ENCODE data around the gene KCNMA1. TPM values are rescaled to one million over a fixed set of nuclear protein-coding genes. Genes with fewer than 3 reads are reported as not detected.

KCNMA1 gene
- total RNA-seq, 4 donors from 2014 or later: 66.8 to 96.5 (median 78.9) TPM

DNA sequence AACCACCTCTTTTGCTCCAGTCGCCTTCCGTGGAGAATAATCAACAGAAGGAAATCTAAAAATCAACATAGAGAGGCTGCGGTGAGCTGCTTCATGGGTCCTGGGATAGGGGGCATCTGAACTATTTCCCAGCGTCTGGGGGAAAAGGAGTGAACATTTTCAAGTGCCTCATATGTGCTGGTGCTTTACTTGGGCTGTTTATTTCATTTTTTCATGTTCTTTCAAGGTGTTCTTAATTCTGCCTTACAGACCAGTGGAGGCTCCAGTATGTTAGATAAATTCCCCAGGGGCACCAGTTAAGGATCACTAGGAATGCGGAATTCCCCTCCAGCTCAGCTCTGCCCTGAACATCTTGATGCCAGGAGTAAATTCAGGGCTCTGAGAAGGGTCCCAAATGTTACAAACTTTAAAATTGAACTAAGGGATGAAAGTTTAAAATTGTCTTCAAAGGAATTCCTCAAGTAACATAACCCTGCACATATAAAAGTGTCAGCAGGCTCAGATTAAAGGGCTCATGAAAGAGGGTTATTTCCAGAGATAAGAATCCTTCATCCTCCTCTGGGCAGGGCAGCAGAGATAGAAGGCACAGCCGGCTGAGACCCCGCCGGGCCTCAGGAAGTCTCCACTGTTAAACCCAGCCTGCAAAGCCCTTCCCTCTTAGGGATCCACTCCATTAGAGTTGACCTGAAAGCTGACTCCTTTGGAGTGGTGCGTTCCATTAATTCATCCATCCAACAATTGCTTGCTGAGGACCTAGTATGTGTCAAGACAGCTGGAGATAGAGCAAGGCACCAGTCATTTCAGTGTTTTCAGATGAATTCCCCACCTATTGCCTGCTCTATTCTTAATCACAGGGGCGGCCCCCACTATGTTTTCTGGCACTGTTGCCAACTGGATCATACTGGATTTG, 345.8 kb downstream of the KCNMA1 start:
- Histone ChIP-seq H3K4me1 (peaks cover 46 to 47% of the 10 kb centered on the region in 2 donors), H3K27ac (no peak overlapping the region), H3K9me3 (no peaks in the 10 kb centered on the region), H3K27me3 (no peaks in the 10 kb centered on the region), H3K4me3 (no peak overlapping the region), H3K36me3 (no peaks in the 10 kb centered on the region)
- intact Hi-C loops (cut with DNase I; ENCODE audit: low total_unique reads): no loop called here
- TF ChIP-seq POLR2A (IDR thresholded peaks at IDR 0.05): no peak
- TF ChIP-seq, protein P1, sequence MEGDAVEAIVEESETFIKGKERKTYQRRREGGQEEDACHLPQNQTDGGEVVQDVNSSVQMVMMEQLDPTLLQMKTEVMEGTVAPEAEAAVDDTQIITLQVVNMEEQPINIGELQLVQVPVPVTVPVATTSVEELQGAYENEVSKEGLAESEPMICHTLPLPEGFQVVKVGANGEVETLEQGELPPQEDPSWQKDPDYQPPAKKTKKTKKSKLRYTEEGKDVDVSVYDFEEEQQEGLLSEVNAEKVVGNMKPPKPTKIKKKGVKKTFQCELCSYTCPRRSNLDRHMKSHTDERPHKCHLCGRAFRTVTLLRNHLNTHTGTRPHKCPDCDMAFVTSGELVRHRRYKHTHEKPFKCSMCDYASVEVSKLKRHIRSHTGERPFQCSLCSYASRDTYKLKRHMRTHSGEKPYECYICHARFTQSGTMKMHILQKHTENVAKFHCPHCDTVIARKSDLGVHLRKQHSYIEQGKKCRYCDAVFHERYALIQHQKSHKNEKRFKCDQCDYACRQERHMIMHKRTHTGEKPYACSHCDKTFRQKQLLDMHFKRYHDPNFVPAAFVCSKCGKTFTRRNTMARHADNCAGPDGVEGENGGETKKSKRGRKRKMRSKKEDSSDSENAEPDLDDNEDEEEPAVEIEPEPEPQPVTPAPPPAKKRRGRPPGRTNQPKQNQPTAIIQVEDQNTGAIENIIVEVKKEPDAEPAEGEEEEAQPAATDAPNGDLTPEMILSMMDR (IDR thresholded peaks at IDR 0.05 in 4 of 5, conservative IDR thresholded peaks at IDR 0.05 in 1 of 5): no peak
- DNase-seq: no peak
- in situ Hi-C loops (cut with MboI; ENCODE audit: low sequenced_read_pairs in 4 of 4): no loop called here
- ATAC-seq: no peak

DNA sequence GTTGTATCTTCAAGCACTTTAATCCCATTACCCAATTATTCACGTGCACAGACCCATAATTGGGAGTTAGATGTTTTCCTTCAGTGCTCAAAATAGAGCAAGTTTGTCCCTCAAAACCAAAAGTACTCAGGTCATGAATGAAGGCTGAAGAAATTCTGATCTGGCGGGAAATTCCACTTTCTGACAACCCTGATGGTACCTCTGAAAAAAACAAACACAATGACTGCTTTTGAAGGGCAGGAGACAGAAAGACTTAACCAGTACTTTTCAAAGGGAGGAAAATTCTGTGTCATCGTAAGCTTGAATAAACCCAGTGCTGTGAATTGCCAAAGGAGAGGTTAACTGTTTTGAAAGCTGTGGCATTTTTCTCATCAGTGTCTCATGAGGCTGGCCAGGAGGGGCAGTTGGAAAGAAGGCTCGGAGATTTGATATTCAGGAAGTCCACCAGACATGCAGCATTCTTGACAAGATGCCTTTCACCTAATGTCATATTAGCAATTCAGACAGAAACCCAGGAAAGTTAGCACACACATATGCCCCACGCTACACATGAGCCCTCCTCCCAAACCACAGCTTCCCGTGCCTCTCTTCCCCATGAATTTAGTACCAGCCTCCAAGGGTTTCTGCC, 347.0 kb downstream of the KCNMA1 start:
- DNase-seq (no peak), ATAC-seq (no peak)
- H3K27me3 ChIP-seq: no peaks in the 10 kb centered on the region
- intact Hi-C loops (cut with DNase I; ENCODE audit: low total_unique reads) (no loop called here), in situ Hi-C loops (cut with MboI; ENCODE audit: low sequenced_read_pairs in 4 of 4) (no loop called here)
- no peak overlapping the region for H3K4me3 ChIP-seq
- no peaks in the 10 kb centered on the region for H3K9me3 ChIP-seq
- no peak overlapping the region for H3K27ac ChIP-seq
- peaks cover 57 to 59% of the 10 kb centered on the region in 2 donors for H3K4me1 ChIP-seq
- no peaks in the 10 kb centered on the region for H3K36me3 ChIP-seq
- TF ChIP-seq, protein P1 (IDR thresholded peaks at IDR 0.05 in 4 of 5, conservative IDR thresholded peaks at IDR 0.05 in 1 of 5): no peak
- no peak for TF ChIP-seq POLR2A (IDR thresholded peaks at IDR 0.05)

- no peak for TF ChIP-seq POLR2A (IDR thresholded peaks at IDR 0.05)
- TF ChIP-seq, protein P1 (IDR thresholded peaks at IDR 0.05 in 4 of 5, conservative IDR thresholded peaks at IDR 0.05 in 1 of 5): no peak
- DNase-seq (no peak), ATAC-seq (no peak)
- intact Hi-C loops (cut with DNase I; ENCODE audit: low total_unique reads): no loop called here
- Histone ChIP-seq H3K4me3 (no peak overlapping the region), H3K9me3 (no peaks in the 10 kb centered on the region), H3K4me1 (peaks cover 56 to 65% of the 10 kb centered on the region in 2 donors), H3K27me3 (no peaks in the 10 kb centered on the region), H3K27ac (no peak overlapping the region), H3K36me3 (no peaks in the 10 kb centered on the region)
- in situ Hi-C loops (cut with MboI; ENCODE audit: low sequenced_read_pairs in 4 of 4): no loop called here
Observed at GRCh38 chr10:77289790-77290189, 347.8 kb downstream of the KCNMA1 start.

GRCh38 chr10:77289027-77289501, 348.5 kb downstream of the KCNMA1 start:
- peak overlapping the region in 1 of 4 donors; percentile 75 for H3K27ac ChIP-seq
- intact Hi-C loops (cut with DNase I; ENCODE audit: low total_unique reads) (no loop called here), in situ Hi-C loops (cut with MboI; ENCODE audit: low sequenced_read_pairs in 4 of 4) (no loop called here)
- no peaks in the 10 kb centered on the region for H3K27me3 ChIP-seq
- no peaks in the 10 kb centered on the region for H3K9me3 ChIP-seq
- no peaks in the 10 kb centered on the region for H3K36me3 ChIP-seq
- TF ChIP-seq POLR2A (IDR thresholded peaks at IDR 0.05): no peak
- TF ChIP-seq, protein P1 (IDR thresholded peaks at IDR 0.05 in 4 of 5, conservative IDR thresholded peaks at IDR 0.05 in 1 of 5): no peak
- H3K4me1 ChIP-seq: peaks cover 52 to 59% of the 10 kb centered on the region in 2 donors
- DNase-seq (no peak), ATAC-seq (no peak)
- no peak overlapping the region for H3K4me3 ChIP-seq
